Kidney (tissue), 14 donors: Measurements from ENCODE around the gene MPDU1. TPM values are rescaled to one million over a fixed set of nuclear protein-coding genes. Genes with fewer than 3 reads are reported as not detected.

ENCODE experiments used
- DNase-seq, 5 donors: peaks; one replicate each; pipeline ENCODE4 v3.0.0-alpha.2; 2013 to 2020
- FAIRE-seq: peaks from 2 replicates; lab custom pipeline; 2012; peaks lifted over from hg19 to GRCh38; lab: Jason Lieb, UNC
- H3K27ac ChIP-seq, 2 donors: one replicate each; pipeline ENCODE4 v1.7.0; 2013; ENCODE audit warnings: low read depth in 2 of 2, low read length in 2 of 2, inconsistent platforms in 1 of 2
- H3K27me3 ChIP-seq: one replicate; pipeline ENCODE4 v1.7.1; 2013; ENCODE audit warnings: low read length, inconsistent platforms; ENCODE audit not compliant: control insufficient read depth, insufficient read depth
- H3K36me3 ChIP-seq, 3 donors: one replicate each; pipeline versions ENCODE4 v1.7.0 to v1.7.1; 2013; ENCODE audit warnings: low read length in 3 of 3, control low read depth in 1 of 3, inconsistent platforms in 1 of 3; ENCODE audit not compliant: insufficient read depth in 3 of 3, control insufficient read depth in 2 of 3
- H3K4me1 ChIP-seq, 3 donors: one replicate each; pipeline versions ENCODE4 v1.7.0 to v1.7.1; 2013; ENCODE audit warnings: low read length in 3 of 3, inconsistent platforms in 1 of 3, low read depth in 1 of 3; ENCODE audit not compliant: control insufficient read depth in 2 of 3, insufficient read depth in 2 of 3
- H3K4me3 ChIP-seq, 3 donors: one replicate each; pipeline versions ENCODE4 v1.7.0 to v1.8.1; 2013; ENCODE audit warnings: low read length in 3 of 3, control low read depth in 1 of 3, inconsistent platforms in 1 of 3
- H3K9ac ChIP-seq, 3 donors: one replicate each; pipeline versions ENCODE4 v1.7.0 to v1.7.1; 2013; ENCODE audit warnings: low read length in 3 of 3, control low read depth in 1 of 3, inconsistent platforms in 1 of 3
- H3K9me3 ChIP-seq, 3 donors: one replicate each; pipeline versions ENCODE4 v1.7.0 to v1.7.1; 2013; ENCODE audit warnings: low read length in 3 of 3, control low read depth in 1 of 3, inconsistent platforms in 1 of 3; ENCODE audit not compliant: control insufficient read depth in 2 of 3, insufficient read depth in 1 of 3
- intact Hi-C: fragments of 100-400 bp; cut with DNase I; formaldehyde crosslinking; loops from one replicate; pipeline ENCODE4 v1.11.1; 2022
- polyA plus RNA-seq: library from polyadenylated mRNA; stranded (reverse); fragments of 350-450 nt; fragmentation: Illumina TruSeq; extraction: RNeasy Lipid Tissue Mini Kit (QIAGEN cat#74804); gene quantifications from one replicate; pipeline ENCODE4 v1.2.3, GENCODE V29; 2014; ENCODE audit warnings: low read depth, low replicate concordance; ENCODE audit not compliant: insufficient read depth
- total RNA-seq: library from RNA; stranded (reverse); fragmentation: NEBNext Ultra II Directional; extraction: Animal tissue kit (Norgen Biotek cat#: 25700); gene quantifications from one replicate; pipeline ENCODE4 v1.2.1, GENCODE V29; 2021
- TF ChIP-seq, protein P1 (sequence below): IDR thresholded peaks from 3 replicates; pipeline ENCODE4 v1.5.1; 2012; ENCODE audit warnings: mild to moderate bottlenecking, moderate library complexity, borderline replicate concordance; ENCODE audit not compliant: insufficient read depth; ENCODE audit errors: extremely low read depth
- donor health status: control.
- donor health status: control.
- donor health status: control.
- donor health status: control.
- donor health status: control.
- donor health status: DM: yes; HTN: yes; CAD: no.
- donor health status: Normal renal cell carcinoma (clear cell type).

MPDU1 gene
- total and polyA plus RNA-seq, 2 donors from 2014 or later = 54.2 to 145 TPM

DNA sequence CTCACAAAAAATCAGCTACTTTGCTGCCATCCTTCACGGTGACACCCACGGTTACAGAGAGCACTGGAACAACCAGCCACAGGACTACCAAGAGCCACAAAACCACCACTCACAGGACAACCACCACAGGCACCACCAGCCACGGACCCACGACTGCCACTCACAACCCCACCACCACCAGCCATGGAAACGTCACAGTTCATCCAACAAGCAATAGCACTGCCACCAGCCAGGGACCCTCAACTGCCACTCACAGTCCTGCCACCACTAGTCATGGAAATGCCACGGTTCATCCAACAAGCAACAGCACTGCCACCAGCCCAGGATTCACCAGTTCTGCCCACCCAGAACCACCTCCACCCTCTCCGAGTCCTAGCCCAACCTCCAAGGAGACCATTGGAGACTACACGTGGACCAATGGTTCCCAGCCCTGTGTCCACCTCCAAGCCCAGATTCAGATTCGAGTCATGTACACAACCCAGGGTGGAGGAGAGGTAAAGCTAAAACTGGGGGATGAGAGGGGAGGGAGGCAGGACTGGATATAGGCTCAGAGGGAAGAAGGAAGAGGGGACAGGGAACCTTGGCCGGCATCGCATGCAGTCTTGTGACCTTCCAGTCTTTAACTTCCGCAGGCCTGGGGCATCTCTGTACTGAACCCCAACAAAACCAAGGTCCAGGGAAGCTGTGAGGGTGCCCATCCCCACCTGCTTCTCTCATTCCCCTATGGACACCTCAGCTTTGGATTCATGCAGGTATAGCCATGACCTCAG is 3.6 kb upstream of the MPDU1 start:
- Histone ChIP-seq H3K9me3 (no peaks in the 10 kb centered on the region), H3K36me3 (peaks cover 22 to 41% (median 30%) of the 10 kb centered on the region in 3 donors), H3K27me3 (no peaks in the 10 kb centered on the region), H3K4me1 (peaks cover 2 to 45% (median 41%) of the 10 kb centered on the region in 3 donors), H3K4me3 (peak overlapping the region in 2 of 3 donors; percentile 22 to 56), H3K27ac (peak overlapping the region; percentile 86 to 91), H3K9ac (peak overlapping the region in 1 of 3 donors; percentile 56)
- FAIRE-seq (no peak), DNase-seq (peak in 1 of 5 donors; percentile 70)
- TF ChIP-seq, protein P1, sequence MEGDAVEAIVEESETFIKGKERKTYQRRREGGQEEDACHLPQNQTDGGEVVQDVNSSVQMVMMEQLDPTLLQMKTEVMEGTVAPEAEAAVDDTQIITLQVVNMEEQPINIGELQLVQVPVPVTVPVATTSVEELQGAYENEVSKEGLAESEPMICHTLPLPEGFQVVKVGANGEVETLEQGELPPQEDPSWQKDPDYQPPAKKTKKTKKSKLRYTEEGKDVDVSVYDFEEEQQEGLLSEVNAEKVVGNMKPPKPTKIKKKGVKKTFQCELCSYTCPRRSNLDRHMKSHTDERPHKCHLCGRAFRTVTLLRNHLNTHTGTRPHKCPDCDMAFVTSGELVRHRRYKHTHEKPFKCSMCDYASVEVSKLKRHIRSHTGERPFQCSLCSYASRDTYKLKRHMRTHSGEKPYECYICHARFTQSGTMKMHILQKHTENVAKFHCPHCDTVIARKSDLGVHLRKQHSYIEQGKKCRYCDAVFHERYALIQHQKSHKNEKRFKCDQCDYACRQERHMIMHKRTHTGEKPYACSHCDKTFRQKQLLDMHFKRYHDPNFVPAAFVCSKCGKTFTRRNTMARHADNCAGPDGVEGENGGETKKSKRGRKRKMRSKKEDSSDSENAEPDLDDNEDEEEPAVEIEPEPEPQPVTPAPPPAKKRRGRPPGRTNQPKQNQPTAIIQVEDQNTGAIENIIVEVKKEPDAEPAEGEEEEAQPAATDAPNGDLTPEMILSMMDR = no peak
- intact Hi-C loops = no loop called here

DNA sequence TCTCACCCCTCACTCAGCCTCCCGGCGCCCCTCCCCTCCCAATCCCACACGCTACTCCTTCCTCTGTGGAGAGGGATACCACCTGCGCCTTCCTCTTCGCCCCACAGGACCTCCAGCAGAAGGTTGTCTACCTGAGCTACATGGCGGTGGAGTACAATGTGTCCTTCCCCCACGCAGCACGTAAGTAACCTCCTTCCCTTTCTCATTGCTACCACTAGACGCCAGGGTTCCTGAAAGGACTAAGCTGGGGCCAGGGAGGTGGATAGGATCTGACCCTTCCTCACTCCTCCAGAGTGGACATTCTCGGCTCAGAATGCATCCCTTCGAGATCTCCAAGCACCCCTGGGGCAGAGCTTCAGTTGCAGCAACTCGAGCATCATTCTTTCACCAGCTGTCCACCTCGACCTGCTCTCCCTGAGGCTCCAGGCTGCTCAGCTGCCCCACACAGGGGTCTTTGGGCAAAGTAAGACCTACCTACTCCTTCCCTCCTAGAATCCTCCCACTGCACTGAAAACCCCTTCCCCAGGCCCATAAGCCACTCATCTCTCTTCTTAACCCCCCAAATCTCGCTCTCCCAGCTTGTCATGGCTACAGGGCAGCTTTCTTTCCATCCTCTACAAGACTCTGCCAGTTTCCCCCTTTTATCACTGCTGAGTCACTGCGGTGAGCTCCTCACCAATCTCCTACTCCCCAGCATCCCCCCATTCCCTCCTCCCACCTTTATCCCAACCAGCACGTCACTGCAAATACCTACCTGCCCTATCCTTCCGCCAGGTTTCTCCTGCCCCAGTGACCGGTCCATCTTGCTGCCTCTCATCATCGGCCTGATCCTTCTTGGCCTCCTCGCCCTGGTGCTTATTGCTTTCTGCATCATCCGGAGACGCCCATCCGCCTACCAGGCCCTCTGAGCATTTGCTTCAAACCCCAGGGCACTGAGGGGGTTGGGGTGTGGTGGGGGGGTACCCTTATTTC is 2.8 kb upstream of the MPDU1 start:
- Histone ChIP-seq H3K27ac (peak overlapping the region in 1 of 2 donors; percentile 20), H3K9ac (peak overlapping the region in 1 of 3 donors; percentile 56), H3K9me3 (no peaks in the 10 kb centered on the region), H3K4me3 (peak overlapping the region in 1 of 3 donors; percentile 56), H3K36me3 (peaks cover 14 to 32% (median 22%) of the 10 kb centered on the region in 3 donors), H3K27me3 (no peaks in the 10 kb centered on the region), H3K4me1 (peaks cover 0 to 40% (median 39%) of the 10 kb centered on the region in 3 donors)
- FAIRE-seq = no peak
- peak in 1 of 5 donors; percentile 63 for DNase-seq
- TF ChIP-seq, protein P1 = no peak
- intact Hi-C loops = no loop called here

DNA sequence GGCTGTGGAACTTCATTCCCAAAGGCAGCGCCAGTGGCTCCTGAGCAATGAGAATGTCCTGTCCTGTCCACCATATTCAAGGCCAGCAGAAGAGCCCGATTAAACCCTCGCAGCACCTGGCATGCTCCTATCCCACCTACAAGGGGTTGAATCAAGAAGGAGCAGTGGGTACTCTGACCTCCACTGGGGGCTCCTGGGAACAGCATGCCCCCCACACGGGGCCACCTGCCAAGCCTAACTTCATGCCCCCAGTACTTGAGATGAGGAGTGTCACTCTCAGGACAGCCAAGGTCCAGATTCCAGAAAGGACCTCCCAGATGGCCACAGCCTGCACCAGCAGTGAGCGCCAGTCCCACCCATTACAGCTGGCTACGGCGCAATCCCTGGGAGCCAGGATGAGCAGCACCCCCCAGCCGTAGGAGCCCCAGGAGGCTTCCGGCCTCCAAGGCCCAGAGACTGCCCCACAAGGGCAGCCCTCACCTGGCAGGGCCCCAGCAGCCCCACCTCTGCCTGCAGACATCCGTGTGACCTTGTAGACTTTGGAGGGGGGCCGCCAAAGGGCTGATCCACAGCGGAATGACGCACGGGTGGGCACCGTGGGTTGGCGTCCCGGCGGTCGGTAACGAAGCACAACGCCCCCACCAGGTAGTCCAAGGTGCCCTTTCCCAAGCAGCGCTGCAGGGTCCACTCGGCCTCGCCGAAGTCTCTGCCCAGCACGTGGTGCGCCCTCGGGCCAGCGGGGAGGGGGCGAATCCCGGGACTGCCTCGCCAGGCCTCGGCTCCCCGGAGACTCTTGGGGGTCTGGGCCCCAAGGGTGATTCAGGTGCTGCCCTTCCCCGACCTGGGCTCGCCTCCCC is 1.0 kb upstream of the MPDU1 start:
- H3K36me3 ChIP-seq = peaks cover 6 to 18% (median 10%) of the 10 kb centered on the region in 3 donors
- peak in 2 of 5 donors; percentile 16 to 90 for DNase-seq
- TF ChIP-seq, protein P1 = no peak
- H3K27me3 ChIP-seq = no peaks in the 10 kb centered on the region
- peaks cover 0 to 40% (median 39%) of the 10 kb centered on the region in 3 donors for H3K4me1 ChIP-seq
- FAIRE-seq = no peak
- no peaks in the 10 kb centered on the region for H3K9me3 ChIP-seq
- intact Hi-C loops = no loop called here
- H3K9ac ChIP-seq = peak overlapping the region in 1 of 3 donors; percentile 95
- H3K4me3 ChIP-seq = peak overlapping the region in 2 of 3 donors; percentile 16 to 98
- H3K27ac ChIP-seq = peak overlapping the region; percentile 98 to 99
